ENCODE results near the gene CEP350. TPM values are rescaled to one million over a fixed set of nuclear protein-coding genes. Genes with fewer than 3 reads are reported as not detected.

CEP350 gene
- total RNA-seq, 2 donors from 2014 or later, result 34.7 to 50.6 TPM

- intact Hi-C loops (cut with DNase I), result loop anchor here (10.0 kb wide), 1 partner anchor 67 kb away; the partner anchor contains the start of gene TOR1AIP1
- DNase-seq, result no peak
- Histone ChIP-seq H3K9me3 (no peaks in the 10 kb centered on the region), H3K9ac (ENCODE audit: low read depth in 2 of 2, low read length in 2 of 2) (no peak overlapping the region), H3K27me3 (no peaks in the 10 kb centered on the region), H3K36me3 (no peaks in the 10 kb centered on the region), H3K27ac (no peak overlapping the region), H3K4me3 (no peak overlapping the region), H3K4me1 (no peaks in the 10 kb centered on the region)
- TF ChIP-seq CTCF (IDR thresholded peaks at IDR 0.05), result no peak
Observed at GRCh38 chr1:179951383-179952144, 3.0 kb upstream of the CEP350 start.

- no peak overlapping the region for H3K27ac ChIP-seq
- no peak for DNase-seq
- intact Hi-C loops (cut with DNase I), result loop anchor here (10.0 kb wide), 1 partner anchor 67 kb away; the partner anchor contains the start of gene TOR1AIP1
- no peak overlapping the region for H3K4me3 ChIP-seq
- no peak overlapping the region for H3K9ac ChIP-seq (ENCODE audit: low read depth in 2 of 2, low read length in 2 of 2)
- H3K9me3 ChIP-seq, result no peaks in the 10 kb centered on the region
- no peaks in the 10 kb centered on the region for H3K27me3 ChIP-seq
- H3K4me1 ChIP-seq, result no peaks in the 10 kb centered on the region
- TF ChIP-seq CTCF (IDR thresholded peaks at IDR 0.05), result no peak
- H3K36me3 ChIP-seq, result no peaks in the 10 kb centered on the region
Observed at GRCh38 chr1:179952186-179952585, 2.4 kb upstream of the CEP350 start.

GRCh38 chr1:179953974-179954492, 577 bp upstream of the CEP350 start:
- no peaks in the 10 kb centered on the region for H3K9me3 ChIP-seq
- H3K9ac ChIP-seq (ENCODE audit: low read depth in 2 of 2, low read length in 2 of 2), result peak overlapping the region; percentile 57 to 90
- H3K27ac ChIP-seq, result peak overlapping the region; percentile 92
- TF ChIP-seq CTCF (IDR thresholded peaks at IDR 0.05), result peak; percentile 20
- H3K4me3 ChIP-seq, result peak overlapping the region; percentile 67
- H3K36me3 ChIP-seq, result no peaks in the 10 kb centered on the region
- no peak for DNase-seq
- intact Hi-C loops (cut with DNase I), result loop anchor here (10.0 kb wide), 1 partner anchor 69 kb away; the partner anchor contains the start of gene TOR1AIP1
- no peaks in the 10 kb centered on the region for H3K4me1 ChIP-seq
- no peaks in the 10 kb centered on the region for H3K27me3 ChIP-seq

GRCh38 chr1:179955287-179955680, 674 bp downstream of the CEP350 start:
- Histone ChIP-seq H3K27me3 (no peaks in the 10 kb centered on the region), H3K27ac (peak overlapping the region; percentile 92), H3K36me3 (no peaks in the 10 kb centered on the region), H3K4me1 (no peaks in the 10 kb centered on the region), H3K4me3 (peak overlapping the region; percentile 67), H3K9me3 (no peaks in the 10 kb centered on the region), H3K9ac (ENCODE audit: low read depth in 2 of 2, low read length in 2 of 2) (peak overlapping the region; percentile 90 to 97)
- intact Hi-C loops (cut with DNase I), result loop anchor here (10.0 kb wide), 1 partner anchor 70 kb away; the partner anchor contains the start of gene TOR1AIP1
- peak; percentile 66 for DNase-seq
- TF ChIP-seq CTCF (IDR thresholded peaks at IDR 0.05), result no peak

GRCh38 chr1:179955731-179956130, 1.1 kb downstream of the CEP350 start:
- peak overlapping the region; percentile 67 for H3K4me3 ChIP-seq
- H3K36me3 ChIP-seq, result no peaks in the 10 kb centered on the region
- no peak for TF ChIP-seq CTCF (IDR thresholded peaks at IDR 0.05)
- intact Hi-C loops (cut with DNase I), result loop anchor here (10.0 kb wide), 1 partner anchor 71 kb away; the partner anchor contains the start of gene TOR1AIP1
- no peaks in the 10 kb centered on the region for H3K4me1 ChIP-seq
- no peak for DNase-seq
- H3K27me3 ChIP-seq, result no peaks in the 10 kb centered on the region
- H3K9me3 ChIP-seq, result no peaks in the 10 kb centered on the region
- peak overlapping the region; percentile 92 for H3K27ac ChIP-seq
- peak overlapping the region in 1 of 2 donors; percentile 90 for H3K9ac ChIP-seq (ENCODE audit: low read depth in 2 of 2, low read length in 2 of 2)
